ENCODE data around the gene ADAMTS14. TPM values are rescaled to one million over a fixed set of nuclear protein-coding genes. Genes with fewer than 3 reads are reported as not detected.
A peak's percentile ranks its signal among the peaks of the same experiment; 100 is the strongest.
"Not testable (repeated sequence)": the region's sequence is repeated elsewhere in the genome, so short reads cannot be mapped to it uniquely, and the experiment has no call there.

Gene ADAMTS14
- total and polyA plus RNA-seq, 5 donors from 2014 or later, result not detected

GRCh38 chr10:70634011-70634410, 38.3 kb upstream of the ADAMTS14 start:
- no peak for ATAC-seq (ENCODE audit: low read depth in 2 of 2)
- H3K4me1 ChIP-seq (ENCODE audit: control insufficient read depth, insufficient read depth, low read length, poor library complexity, severe bottlenecking), result no peaks in the 10 kb centered on the region
- Mint-ChIP-seq H3K27me3 (peaks cover 13% of the 10 kb centered on the region), H3K4me3 (no peak overlapping the region), H3K9me3 (peaks cover 0 to 6% (median 4%) of the 10 kb centered on the region in 7 donors), H3K27ac (no peak overlapping the region), H3K4me1 (peaks cover 0 to 3% (median 0%) of the 10 kb centered on the region in 4 donors), H3K36me3 (no peaks in the 10 kb centered on the region)
- H3K27ac ChIP-seq (ENCODE audit: insufficient read depth, low read length, poor library complexity, severe bottlenecking), result no peak overlapping the region
- no peak for DNase-seq
- H3K4me3 ChIP-seq (ENCODE audit: low read depth, low read length), result no peak overlapping the region
- no peaks in the 10 kb centered on the region for H3K9me3 ChIP-seq (ENCODE audit: control insufficient read depth in 2 of 2, low read length in 2 of 2)
- no peaks in the 10 kb centered on the region for H3K36me3 ChIP-seq (ENCODE audit: control insufficient read depth, insufficient read depth, low read length)
- H3K27me3 ChIP-seq (ENCODE audit: control insufficient read depth, insufficient read depth, low read length), result no peaks in the 10 kb centered on the region

GRCh38 chr10:70634515-70634914, 37.8 kb upstream of the ADAMTS14 start:
- H3K4me1 ChIP-seq (ENCODE audit: control insufficient read depth, insufficient read depth, low read length, poor library complexity, severe bottlenecking); H3K27ac ChIP-seq (ENCODE audit: insufficient read depth, low read length, poor library complexity, severe bottlenecking); DNase-seq; H3K4me3 ChIP-seq (ENCODE audit: low read depth, low read length); H3K4me3 Mint-ChIP-seq; H3K9me3 ChIP-seq (ENCODE audit: control insufficient read depth in 2 of 2, low read length in 2 of 2); H3K36me3 Mint-ChIP-seq; ATAC-seq (ENCODE audit: low read depth in 2 of 2); H3K4me1 Mint-ChIP-seq; H3K27me3 ChIP-seq (ENCODE audit: control insufficient read depth, insufficient read depth, low read length); H3K9me3 Mint-ChIP-seq; H3K36me3 ChIP-seq (ENCODE audit: control insufficient read depth, insufficient read depth, low read length); H3K27ac Mint-ChIP-seq: not testable (repeated sequence)
- H3K27me3 Mint-ChIP-seq, result peaks cover 11% of the 10 kb centered on the region

GRCh38 chr10:70639640-70640383, 32.5 kb upstream of the ADAMTS14 start:
- not testable (repeated sequence) for DNase-seq; H3K36me3 Mint-ChIP-seq; H3K9me3 ChIP-seq (ENCODE audit: control insufficient read depth in 2 of 2, low read length in 2 of 2); H3K27ac Mint-ChIP-seq; H3K9me3 Mint-ChIP-seq; H3K4me1 Mint-ChIP-seq; H3K4me3 Mint-ChIP-seq; H3K4me1 ChIP-seq (ENCODE audit: control insufficient read depth, insufficient read depth, low read length, poor library complexity, severe bottlenecking); ATAC-seq (ENCODE audit: low read depth in 2 of 2); H3K27me3 Mint-ChIP-seq; H3K4me3 ChIP-seq (ENCODE audit: low read depth, low read length); H3K27ac ChIP-seq (ENCODE audit: insufficient read depth, low read length, poor library complexity, severe bottlenecking); H3K27me3 ChIP-seq (ENCODE audit: control insufficient read depth, insufficient read depth, low read length); H3K36me3 ChIP-seq (ENCODE audit: control insufficient read depth, insufficient read depth, low read length)

GRCh38 chr10:70643272-70643671, 29.0 kb upstream of the ADAMTS14 start:
- H3K4me1 Mint-ChIP-seq; H3K36me3 ChIP-seq (ENCODE audit: control insufficient read depth, insufficient read depth, low read length); H3K4me3 Mint-ChIP-seq; H3K27ac ChIP-seq (ENCODE audit: insufficient read depth, low read length, poor library complexity, severe bottlenecking); ATAC-seq (ENCODE audit: low read depth in 2 of 2); H3K4me3 ChIP-seq (ENCODE audit: low read depth, low read length); H3K9me3 ChIP-seq (ENCODE audit: control insufficient read depth in 2 of 2, low read length in 2 of 2); H3K27me3 ChIP-seq (ENCODE audit: control insufficient read depth, insufficient read depth, low read length); H3K36me3 Mint-ChIP-seq; DNase-seq; H3K4me1 ChIP-seq (ENCODE audit: control insufficient read depth, insufficient read depth, low read length, poor library complexity, severe bottlenecking); H3K27ac Mint-ChIP-seq; H3K27me3 Mint-ChIP-seq: not testable (repeated sequence)
- peaks cover 0 to 14% (median 3%) of the 10 kb centered on the region in 7 donors for H3K9me3 Mint-ChIP-seq

GRCh38 chr10:70644959-70645358, 27.3 kb upstream of the ADAMTS14 start:
- not testable (repeated sequence) for H3K4me3 ChIP-seq (ENCODE audit: low read depth, low read length); H3K27me3 ChIP-seq (ENCODE audit: control insufficient read depth, insufficient read depth, low read length); H3K27ac Mint-ChIP-seq; H3K36me3 Mint-ChIP-seq; H3K27ac ChIP-seq (ENCODE audit: insufficient read depth, low read length, poor library complexity, severe bottlenecking); H3K4me1 ChIP-seq (ENCODE audit: control insufficient read depth, insufficient read depth, low read length, poor library complexity, severe bottlenecking); H3K4me3 Mint-ChIP-seq; DNase-seq; H3K4me1 Mint-ChIP-seq; ATAC-seq (ENCODE audit: low read depth in 2 of 2); H3K36me3 ChIP-seq (ENCODE audit: control insufficient read depth, insufficient read depth, low read length); H3K27me3 Mint-ChIP-seq
- H3K9me3 ChIP-seq (ENCODE audit: control insufficient read depth in 2 of 2, low read length in 2 of 2), result peaks cover 8 to 24% of the 10 kb centered on the region in 2 experiments
- peaks cover 0 to 31% (median 8%) of the 10 kb centered on the region in 7 donors for H3K9me3 Mint-ChIP-seq

- no peaks in the 10 kb centered on the region for H3K4me1 Mint-ChIP-seq
- H3K27ac ChIP-seq (ENCODE audit: insufficient read depth, low read length, poor library complexity, severe bottlenecking), result no peak overlapping the region
- peaks cover 4% of the 10 kb centered on the region for H3K36me3 Mint-ChIP-seq
- DNase-seq (no peak), ATAC-seq (ENCODE audit: low read depth in 2 of 2) (no peak)
- no peaks in the 10 kb centered on the region for H3K36me3 ChIP-seq (ENCODE audit: control insufficient read depth, insufficient read depth, low read length)
- no peaks in the 10 kb centered on the region for H3K4me1 ChIP-seq (ENCODE audit: control insufficient read depth, insufficient read depth, low read length, poor library complexity, severe bottlenecking)
- H3K9me3 ChIP-seq (ENCODE audit: control insufficient read depth in 2 of 2, low read length in 2 of 2), result peaks cover 18 to 43% of the 10 kb centered on the region in 2 experiments
- peaks cover 0 to 48% (median 15%) of the 10 kb centered on the region in 7 donors for H3K9me3 Mint-ChIP-seq
- no peak overlapping the region for H3K27ac Mint-ChIP-seq
- no peaks in the 10 kb centered on the region for H3K27me3 Mint-ChIP-seq
- no peak overlapping the region for H3K4me3 ChIP-seq (ENCODE audit: low read depth, low read length)
- no peak overlapping the region for H3K4me3 Mint-ChIP-seq
- H3K27me3 ChIP-seq (ENCODE audit: control insufficient read depth, insufficient read depth, low read length), result no peaks in the 10 kb centered on the region
Measured at GRCh38 chr10:70647086-70647485, 25.2 kb upstream of the ADAMTS14 start.

GRCh38 chr10:70648427-70648826, 23.9 kb upstream of the ADAMTS14 start:
- peaks cover 0 to 55% (median 19%) of the 10 kb centered on the region in 7 donors for H3K9me3 Mint-ChIP-seq
- DNase-seq (peak in 1 of 3 donors; percentile 24), ATAC-seq (ENCODE audit: low read depth in 2 of 2) (no peak)
- H3K27me3 ChIP-seq (ENCODE audit: control insufficient read depth, insufficient read depth, low read length), result no peaks in the 10 kb centered on the region
- no peak overlapping the region for H3K4me3 ChIP-seq (ENCODE audit: low read depth, low read length)
- H3K4me1 ChIP-seq (ENCODE audit: control insufficient read depth, insufficient read depth, low read length, poor library complexity, severe bottlenecking), result no peaks in the 10 kb centered on the region
- H3K9me3 ChIP-seq (ENCODE audit: control insufficient read depth in 2 of 2, low read length in 2 of 2), result peaks cover 18 to 46% of the 10 kb centered on the region in 2 experiments
- peaks cover 4% of the 10 kb centered on the region for H3K36me3 Mint-ChIP-seq
- H3K4me3 Mint-ChIP-seq, result peak overlapping the region in 1 of 4 donors; percentile 39
- peak overlapping the region in 1 of 3 donors; percentile 5 for H3K27ac Mint-ChIP-seq
- H3K27me3 Mint-ChIP-seq, result no peaks in the 10 kb centered on the region
- no peaks in the 10 kb centered on the region for H3K4me1 Mint-ChIP-seq
- H3K36me3 ChIP-seq (ENCODE audit: control insufficient read depth, insufficient read depth, low read length), result no peaks in the 10 kb centered on the region
- no peak overlapping the region for H3K27ac ChIP-seq (ENCODE audit: insufficient read depth, low read length, poor library complexity, severe bottlenecking)

- Mint-ChIP-seq H3K27ac (no peak overlapping the region), H3K27me3 (no peaks in the 10 kb centered on the region), H3K4me1 (no peaks in the 10 kb centered on the region), H3K4me3 (no peak overlapping the region), H3K36me3 (peaks cover 4% of the 10 kb centered on the region), H3K9me3 (peaks cover 0 to 55% (median 18%) of the 10 kb centered on the region in 7 donors)
- ATAC-seq (ENCODE audit: low read depth in 2 of 2) (no peak), DNase-seq (no peak)
- H3K27me3 ChIP-seq (ENCODE audit: control insufficient read depth, insufficient read depth, low read length), result no peaks in the 10 kb centered on the region
- H3K4me3 ChIP-seq (ENCODE audit: low read depth, low read length), result no peak overlapping the region
- no peaks in the 10 kb centered on the region for H3K4me1 ChIP-seq (ENCODE audit: control insufficient read depth, insufficient read depth, low read length, poor library complexity, severe bottlenecking)
- no peak overlapping the region for H3K27ac ChIP-seq (ENCODE audit: insufficient read depth, low read length, poor library complexity, severe bottlenecking)
- no peaks in the 10 kb centered on the region for H3K36me3 ChIP-seq (ENCODE audit: control insufficient read depth, insufficient read depth, low read length)
- H3K9me3 ChIP-seq (ENCODE audit: control insufficient read depth in 2 of 2, low read length in 2 of 2), result peaks cover 18 to 46% of the 10 kb centered on the region in 2 experiments
Measured at GRCh38 chr10:70649526-70649925, 22.8 kb upstream of the ADAMTS14 start.

Measured in CD4-positive, CD25-positive, alpha-beta regulatory T cell (primary cell).